ENCODE measurements around the gene NIF3L1. TPM values are rescaled to one million over a fixed set of nuclear protein-coding genes. Genes with fewer than 3 reads are reported as not detected.

Gene NIF3L1
- total RNA-seq, 1 experiment from 2014 or later = 45.6 TPM

GRCh38 chr2:200851398-200852248 is 37.5 kb upstream of the NIF3L1 start:
- POLR2A ChIA-PET (ENCODE audit: unreplicated experiment) = no interaction called here
- TF ChIP-seq, protein P1, sequence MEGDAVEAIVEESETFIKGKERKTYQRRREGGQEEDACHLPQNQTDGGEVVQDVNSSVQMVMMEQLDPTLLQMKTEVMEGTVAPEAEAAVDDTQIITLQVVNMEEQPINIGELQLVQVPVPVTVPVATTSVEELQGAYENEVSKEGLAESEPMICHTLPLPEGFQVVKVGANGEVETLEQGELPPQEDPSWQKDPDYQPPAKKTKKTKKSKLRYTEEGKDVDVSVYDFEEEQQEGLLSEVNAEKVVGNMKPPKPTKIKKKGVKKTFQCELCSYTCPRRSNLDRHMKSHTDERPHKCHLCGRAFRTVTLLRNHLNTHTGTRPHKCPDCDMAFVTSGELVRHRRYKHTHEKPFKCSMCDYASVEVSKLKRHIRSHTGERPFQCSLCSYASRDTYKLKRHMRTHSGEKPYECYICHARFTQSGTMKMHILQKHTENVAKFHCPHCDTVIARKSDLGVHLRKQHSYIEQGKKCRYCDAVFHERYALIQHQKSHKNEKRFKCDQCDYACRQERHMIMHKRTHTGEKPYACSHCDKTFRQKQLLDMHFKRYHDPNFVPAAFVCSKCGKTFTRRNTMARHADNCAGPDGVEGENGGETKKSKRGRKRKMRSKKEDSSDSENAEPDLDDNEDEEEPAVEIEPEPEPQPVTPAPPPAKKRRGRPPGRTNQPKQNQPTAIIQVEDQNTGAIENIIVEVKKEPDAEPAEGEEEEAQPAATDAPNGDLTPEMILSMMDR (conservative IDR thresholded peaks at IDR 0.05) = no peak
- no peak for TF ChIP-seq EZH2 (IDR thresholded peaks at IDR 0.05; ENCODE audit: low read depth)
- Histone ChIP-seq H3K4me1 (replicated peaks; ENCODE audit: insufficient read depth) (no peaks in the 10 kb centered on the region), H3K79me2 (ENCODE audit: low read depth) (peaks cover 6% of the 10 kb centered on the region; the same call in 1 of the 2 replicates), H3K36me3 (ENCODE audit: low read depth) (peaks cover 36% of the 10 kb centered on the region), H2AFZ (no peak overlapping the region), H4K20me1 (ENCODE audit: insufficient read depth) (0 out of 2 replicates have a peak, but pooled peaks cover under 1% of the 10 kb centered on the region), H3K27me3 (ENCODE audit: insufficient read depth, low read depth) (no peaks in the 10 kb centered on the region), H3K4me3 (no peak overlapping the region), H3K4me2 (no peak overlapping the region), H3K9me3 (ENCODE audit: insufficient read depth, low read depth) (no peaks in the 10 kb centered on the region), H3K27ac (peak overlapping the region; percentile 2; the same call in 1 of the 2 replicates), H3F3A (ENCODE audit: insufficient read depth, low read depth) (peaks cover 71% of the 10 kb centered on the region), H3K9me2 (ENCODE audit: insufficient read depth) (no peaks in the 10 kb centered on the region)
- CTCF ChIA-PET = no interaction called here
- no TSS peak for BruUV-seq (replicated peaks)
- intact Hi-C loops (cut with micrococcal nuclease; ENCODE audit: unreplicated experiment) = no loop called here
- no peak for DNase-seq

GRCh38 chr2:200852605-200853004 is 36.6 kb upstream of the NIF3L1 start:
- H3F3A ChIP-seq (ENCODE audit: insufficient read depth, low read depth) = peaks cover 81% of the 10 kb centered on the region
- H3K27me3 ChIP-seq (ENCODE audit: insufficient read depth, low read depth) = no peaks in the 10 kb centered on the region
- ChIA-PET CTCF (no interaction called here), POLR2A (ENCODE audit: unreplicated experiment) (no interaction called here)
- H3K4me2 ChIP-seq = no peak overlapping the region
- H2AFZ ChIP-seq = no peak overlapping the region
- H3K79me2 ChIP-seq (ENCODE audit: low read depth) = peaks cover 16% of the 10 kb centered on the region; the same call in 1 of the 2 replicates
- no peaks in the 10 kb centered on the region for H3K4me1 ChIP-seq (replicated peaks; ENCODE audit: insufficient read depth)
- TF ChIP-seq, protein P1 (conservative IDR thresholded peaks at IDR 0.05) = no peak
- no peak for TF ChIP-seq EZH2 (IDR thresholded peaks at IDR 0.05; ENCODE audit: low read depth)
- intact Hi-C loops (cut with micrococcal nuclease; ENCODE audit: unreplicated experiment) = no loop called here
- H3K36me3 ChIP-seq (ENCODE audit: low read depth) = peaks cover 46% of the 10 kb centered on the region
- DNase-seq = no peak
- no peaks in the 10 kb centered on the region for H3K9me2 ChIP-seq (ENCODE audit: insufficient read depth)
- H3K9me3 ChIP-seq (ENCODE audit: insufficient read depth, low read depth) = no peaks in the 10 kb centered on the region
- no TSS peak for BruUV-seq (replicated peaks)
- H3K4me3 ChIP-seq = no peak overlapping the region
- peaks cover 11% of the 10 kb centered on the region for H4K20me1 ChIP-seq (ENCODE audit: insufficient read depth)
- no peak overlapping the region for H3K27ac ChIP-seq

GRCh38 chr2:200856806-200857205 is 32.4 kb upstream of the NIF3L1 start:
- DNase-seq = no peak
- H3K4me1 ChIP-seq (replicated peaks; ENCODE audit: insufficient read depth) = peaks cover 14% of the 10 kb centered on the region
- BruUV-seq (replicated peaks) = no TSS peak
- CTCF ChIA-PET = no interaction called here
- H3K27ac ChIP-seq = no peak overlapping the region
- H3K4me3 ChIP-seq = no peak overlapping the region
- intact Hi-C loops (cut with micrococcal nuclease; ENCODE audit: unreplicated experiment) = no loop called here
- peaks cover 88% of the 10 kb centered on the region for H3K36me3 ChIP-seq (ENCODE audit: low read depth)
- H3K79me2 ChIP-seq (ENCODE audit: low read depth) = peaks cover 58% of the 10 kb centered on the region
- TF ChIP-seq EZH2 (IDR thresholded peaks at IDR 0.05; ENCODE audit: low read depth) = no peak
- TF ChIP-seq, protein P1 (conservative IDR thresholded peaks at IDR 0.05) = no peak
- peaks cover 94% of the 10 kb centered on the region for H3F3A ChIP-seq (ENCODE audit: insufficient read depth, low read depth)
- no peaks in the 10 kb centered on the region for H3K9me2 ChIP-seq (ENCODE audit: insufficient read depth)
- no peak overlapping the region for H2AFZ ChIP-seq
- H3K9me3 ChIP-seq (ENCODE audit: insufficient read depth, low read depth) = no peaks in the 10 kb centered on the region
- POLR2A ChIA-PET (ENCODE audit: unreplicated experiment) = no interaction called here
- H3K4me2 ChIP-seq = no peak overlapping the region
- no peaks in the 10 kb centered on the region for H3K27me3 ChIP-seq (ENCODE audit: insufficient read depth, low read depth)
- peaks cover 40% of the 10 kb centered on the region for H4K20me1 ChIP-seq (ENCODE audit: insufficient read depth)
